Cardiac septum (tissue), 1 donor: ENCODE data around the gene DPP3. TPM values are rescaled to one million over a fixed set of nuclear protein-coding genes. Genes with fewer than 3 reads are reported as not detected.
A peak's percentile ranks its signal among the peaks of the same experiment; 100 is the strongest.
"Not testable (repeated sequence)": the region's sequence is repeated elsewhere in the genome, so short reads cannot be mapped to it uniquely, and the experiment has no call there.

Experiments used
- DNase-seq: peaks from one replicate; pipeline ENCODE4 v3.0.0-alpha.2; 2020; ENCODE audit warnings: low spot score
- intact Hi-C: fragments of 100-400 bp; cut with DNase I; formaldehyde crosslinking; loops from one replicate; pipeline ENCODE4 v1.14.0; 2022
- long read RNA-seq: library from polyadenylated mRNA; unstranded; transcript quantifications from one replicate; pipeline ENCODE4 v2.0.0, GENCODE V29; 2021
- total RNA-seq: library from RNA; stranded (reverse); fragmentation: NEBNext Ultra II Directional; extraction: Animal tissue kit (Norgen Biotek cat#: 25700); gene quantifications from one replicate; pipeline ENCODE4 v1.2.1, GENCODE V29; 2021
- donor health status: DM: no; HTN: no; CAD: no.

The DPP3 gene, protein sequence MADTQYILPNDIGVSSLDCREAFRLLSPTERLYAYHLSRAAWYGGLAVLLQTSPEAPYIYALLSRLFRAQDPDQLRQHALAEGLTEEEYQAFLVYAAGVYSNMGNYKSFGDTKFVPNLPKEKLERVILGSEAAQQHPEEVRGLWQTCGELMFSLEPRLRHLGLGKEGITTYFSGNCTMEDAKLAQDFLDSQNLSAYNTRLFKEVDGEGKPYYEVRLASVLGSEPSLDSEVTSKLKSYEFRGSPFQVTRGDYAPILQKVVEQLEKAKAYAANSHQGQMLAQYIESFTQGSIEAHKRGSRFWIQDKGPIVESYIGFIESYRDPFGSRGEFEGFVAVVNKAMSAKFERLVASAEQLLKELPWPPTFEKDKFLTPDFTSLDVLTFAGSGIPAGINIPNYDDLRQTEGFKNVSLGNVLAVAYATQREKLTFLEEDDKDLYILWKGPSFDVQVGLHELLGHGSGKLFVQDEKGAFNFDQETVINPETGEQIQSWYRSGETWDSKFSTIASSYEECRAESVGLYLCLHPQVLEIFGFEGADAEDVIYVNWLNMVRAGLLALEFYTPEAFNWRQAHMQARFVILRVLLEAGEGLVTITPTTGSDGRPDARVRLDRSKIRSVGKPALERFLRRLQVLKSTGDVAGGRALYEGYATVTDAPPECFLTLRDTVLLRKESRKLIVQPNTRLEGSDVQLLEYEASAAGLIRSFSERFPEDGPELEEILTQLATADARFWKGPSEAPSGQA
- 13.2 TPM for total RNA-seq
- long read RNA-seq, transcript DPP3-209 (18 exons, 2,974 nt) = major isoform, 5 of 19 reads
- long read RNA-seq, partial matches to known transcripts = 10 of 19 reads
- long read RNA-seq, other reads (novel, unspliced or antisense) = 1 of 19 reads

DNA sequence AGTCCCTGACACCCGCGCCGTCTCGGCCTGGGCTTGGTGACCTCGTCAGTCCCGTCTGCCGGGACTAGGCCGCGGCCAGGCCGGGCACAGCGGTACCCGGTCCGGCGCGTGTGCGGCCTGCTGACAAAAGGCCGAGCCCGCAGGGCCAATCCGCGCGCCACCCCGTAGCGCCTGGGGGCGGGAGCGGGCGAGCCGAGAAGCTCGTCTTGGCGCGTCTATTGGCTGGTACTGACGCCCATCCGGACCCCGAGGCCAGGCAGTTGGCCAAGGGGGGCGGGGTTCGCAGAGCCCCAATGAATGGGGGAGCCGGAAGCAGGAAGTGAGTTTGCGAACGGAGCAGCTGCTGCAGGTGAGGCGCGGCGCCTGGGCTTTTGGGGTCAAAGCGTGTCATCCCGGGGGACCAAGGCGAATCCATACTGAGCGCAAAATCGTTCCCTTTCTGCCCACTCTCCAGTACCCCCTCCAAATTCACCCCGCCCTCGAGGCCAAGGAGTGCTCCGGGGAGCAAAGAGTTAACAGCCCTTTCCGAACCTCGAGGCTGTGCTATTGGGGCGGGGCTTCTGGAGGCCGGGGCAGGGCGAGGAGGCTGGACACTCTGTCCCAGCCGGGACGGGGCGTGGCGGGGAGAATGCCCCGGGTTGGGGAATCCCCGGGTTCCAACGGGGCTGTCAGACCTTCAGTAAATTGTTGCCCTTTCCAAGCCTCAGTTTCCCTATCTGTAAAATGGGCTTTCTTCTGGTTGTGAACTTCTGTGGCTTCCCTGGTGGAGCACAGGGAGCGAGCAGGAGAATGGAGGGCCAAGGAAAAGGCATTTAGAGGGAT is at the start of gene DPP3:
Gene DPP3, plus strand, starts transcription at position 318 of the 822 bp plus-strand sequence. CDS start 1,767 bp downstream, outside the sequence.
- peak; percentile 98 for DNase-seq
- intact Hi-C loops = loop anchor here (2.0 kb wide), 1 partner anchor 30 kb away; the partner anchor contains the start of gene BBS1

DNA sequence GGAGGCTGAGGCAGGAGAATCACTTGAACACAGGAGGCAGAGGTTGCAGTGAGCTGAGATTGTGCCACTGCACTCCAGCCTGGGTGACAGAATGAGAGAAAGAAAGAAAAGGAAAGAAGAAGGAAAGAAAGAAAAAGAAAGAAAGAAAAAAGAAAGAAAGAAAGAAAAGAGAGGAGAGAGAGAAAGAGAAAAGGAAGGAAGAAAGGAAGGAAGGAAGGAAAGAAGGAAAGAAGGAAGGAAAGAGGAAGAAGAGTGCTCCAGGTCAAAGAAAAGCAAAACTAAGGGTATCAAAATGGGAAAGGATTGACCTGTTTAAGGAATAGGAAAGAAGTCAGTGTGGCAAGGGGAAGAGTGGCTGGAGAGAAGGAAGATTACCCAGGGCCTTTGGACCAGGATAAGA is 48.9 kb upstream of the DPP3 start:
- DNase-seq, intact Hi-C loops: not testable (repeated sequence)

DNA sequence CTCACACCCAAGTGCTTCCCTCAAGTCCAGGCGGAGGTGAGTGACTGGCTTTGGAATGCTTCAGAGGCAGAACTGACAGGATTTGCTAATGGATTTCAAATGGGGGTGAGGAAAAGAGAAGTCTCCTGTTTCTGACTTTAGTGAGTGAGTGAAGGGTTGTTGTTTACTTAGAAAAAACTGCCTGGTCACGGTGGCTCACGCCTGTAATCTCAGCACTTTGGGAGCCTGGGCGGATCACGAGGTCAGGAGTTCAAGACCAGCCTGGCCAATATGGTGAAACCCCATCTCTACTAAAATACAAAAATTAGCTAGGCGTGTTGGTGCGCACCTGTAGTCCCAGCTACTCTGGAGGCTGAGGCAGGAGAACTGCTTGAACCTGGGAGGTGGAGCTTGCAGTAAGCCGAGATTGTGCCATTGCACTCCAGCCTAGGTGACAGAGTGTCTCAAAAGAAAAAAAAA is 48.3 kb upstream of the DPP3 start:
- intact Hi-C loops = not testable (repeated sequence)

DNA sequence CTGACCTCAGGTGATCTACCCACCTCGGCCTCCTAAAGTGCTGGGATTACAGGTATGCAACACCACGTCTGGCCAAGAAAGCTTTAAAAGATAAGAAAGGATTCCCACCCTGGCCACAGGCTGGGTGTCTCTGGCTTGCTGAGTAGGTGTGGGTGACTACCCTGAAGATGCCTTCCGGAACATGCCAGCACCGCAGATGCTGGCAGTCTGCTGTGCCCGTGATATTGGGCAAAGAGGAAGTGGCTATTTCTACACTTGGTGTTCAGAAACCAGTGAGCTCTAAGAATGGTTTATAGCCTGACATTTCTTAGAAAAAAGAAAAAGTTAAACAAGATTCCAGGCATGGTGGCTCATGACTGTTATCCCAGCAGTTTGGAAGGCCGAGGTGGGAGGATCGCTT is 47.6 kb upstream of the DPP3 start:
- intact Hi-C loops = no loop called here
- DNase-seq = no peak

More for the DNA sequence above, 48.3 kb upstream of the DPP3 start:
- DNase-seq = not testable (repeated sequence)

DNA sequence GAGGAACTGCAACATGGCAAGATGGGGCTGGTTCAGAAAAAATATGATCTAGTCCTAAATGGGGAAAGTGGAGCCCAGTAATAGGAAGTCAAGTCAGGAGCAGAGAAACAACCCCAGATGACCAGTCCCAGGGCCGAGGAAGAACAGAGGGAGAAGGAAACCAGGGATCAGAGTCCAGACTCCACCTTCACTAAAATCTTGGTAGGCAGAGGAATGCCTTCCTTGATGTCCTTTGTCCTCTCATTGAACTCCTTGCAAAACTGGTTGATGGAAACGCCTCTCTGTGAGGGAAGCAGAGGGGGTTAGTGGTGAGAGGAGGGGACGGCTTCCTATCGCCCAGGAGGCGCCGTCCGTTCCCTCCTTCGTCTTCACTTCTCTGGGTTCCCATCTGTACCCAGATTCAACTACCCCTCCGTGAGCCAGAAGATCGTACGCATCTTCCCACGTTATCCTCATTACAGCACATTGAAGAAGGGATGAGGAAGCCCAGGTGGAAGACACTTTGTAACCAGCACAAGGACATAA is 42.2 kb upstream of the DPP3 start:
- no peak for DNase-seq
- intact Hi-C loops = loop anchor here (2.0 to 5.0 kb wide), 2 partner anchors 29 to 239 kb away; partner anchors contain the start of gene RBM4B

DNA sequence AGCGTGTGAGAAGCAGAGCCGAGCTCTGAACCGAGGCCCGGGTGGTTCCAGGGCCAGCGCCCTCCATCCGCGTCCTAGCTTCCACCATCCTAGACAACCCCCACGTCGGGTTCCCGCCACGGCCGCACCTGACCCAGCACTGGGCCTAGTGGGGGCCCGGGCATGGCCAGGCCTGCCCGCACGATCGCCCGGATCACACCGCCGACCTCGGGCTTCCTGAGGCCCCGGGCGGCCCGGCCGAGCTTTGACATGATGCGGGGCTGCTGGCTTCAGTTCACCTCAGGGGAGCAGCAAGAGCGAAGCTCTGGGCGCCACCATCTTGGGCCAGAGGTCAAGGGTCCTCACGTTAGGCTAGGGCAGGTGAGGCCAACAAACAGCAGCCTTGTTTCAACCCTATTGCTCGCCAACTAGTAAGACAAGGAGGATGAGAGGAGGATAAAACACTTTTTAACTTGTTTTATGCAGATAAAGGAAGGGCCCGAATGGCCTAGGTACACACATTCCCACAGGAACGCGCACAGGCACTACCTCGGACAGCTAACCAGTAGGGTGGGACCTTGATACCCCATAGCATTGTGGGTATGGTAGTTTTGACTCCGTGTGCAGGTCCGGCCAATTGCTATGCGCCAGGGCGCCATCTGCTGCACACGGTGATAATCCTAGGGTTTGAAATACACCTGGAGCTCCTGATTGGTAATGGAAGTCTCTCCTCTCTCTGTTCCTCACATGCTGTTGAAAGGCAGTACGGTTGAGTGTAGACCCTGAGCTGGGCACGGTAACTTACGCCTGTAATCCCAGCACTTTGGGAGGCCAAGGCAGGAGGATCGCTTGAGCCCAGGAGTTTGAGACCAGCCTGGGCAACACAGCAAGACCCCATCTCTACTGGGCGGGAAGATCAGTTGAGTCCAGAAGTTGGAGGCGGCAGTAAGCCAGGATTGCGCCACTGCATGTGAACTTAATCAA is 41.4 kb upstream of the DPP3 start, which contains the start of gene MRPL11:
Gene MRPL11, minus strand, starts transcription at position 345 of the 963 bp plus-strand sequence. Its CDS starts 94 bp downstream, at position 251.
- DNase-seq = peak; percentile 92
- intact Hi-C loops = loop anchor here (2.0 to 5.0 kb wide), 2 partner anchors 30 to 239 kb away; partner anchors contain the start of gene RBM4B

DNA sequence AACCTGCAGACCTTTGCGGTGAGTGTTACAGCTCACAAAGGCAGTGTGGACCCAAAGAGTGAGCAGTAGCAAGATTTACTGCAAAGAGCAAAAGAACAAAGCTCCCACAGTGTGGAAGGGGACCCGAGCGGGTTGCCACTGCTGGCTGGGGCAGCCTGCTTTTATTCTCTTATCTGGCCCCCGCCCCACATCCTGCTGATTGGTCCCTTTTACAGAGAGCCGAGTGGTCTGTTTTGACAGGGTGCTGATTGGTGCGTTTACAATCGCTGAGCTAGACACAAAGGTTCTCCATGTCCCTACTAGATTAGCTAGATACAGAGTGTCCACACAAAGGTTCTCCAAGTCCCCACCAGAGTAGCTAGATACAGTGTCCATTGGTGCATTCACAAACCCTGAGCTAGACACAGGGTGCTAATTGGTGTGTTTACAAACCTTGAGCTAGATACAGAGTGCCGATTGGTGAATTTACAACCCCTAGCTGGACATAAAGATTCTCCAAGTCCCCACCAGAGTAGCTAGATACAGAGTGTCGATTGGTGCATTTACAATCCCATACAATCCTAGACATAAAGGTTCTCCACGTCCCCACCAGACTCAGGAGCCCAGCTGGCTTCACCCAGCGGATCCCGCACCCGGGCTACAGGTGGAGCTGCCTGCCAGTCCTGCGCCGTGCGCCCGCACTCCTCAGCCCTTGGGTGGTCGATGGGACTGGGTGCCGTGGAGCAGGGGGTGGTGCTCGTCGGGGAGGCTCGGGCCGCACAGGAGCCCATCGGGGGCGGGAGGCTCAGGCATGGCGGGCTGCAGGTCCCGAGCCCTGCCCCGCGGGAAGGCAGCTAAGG is 39.9 kb upstream of the DPP3 start:
- intact Hi-C loops, DNase-seq: not testable (repeated sequence)

DNA sequence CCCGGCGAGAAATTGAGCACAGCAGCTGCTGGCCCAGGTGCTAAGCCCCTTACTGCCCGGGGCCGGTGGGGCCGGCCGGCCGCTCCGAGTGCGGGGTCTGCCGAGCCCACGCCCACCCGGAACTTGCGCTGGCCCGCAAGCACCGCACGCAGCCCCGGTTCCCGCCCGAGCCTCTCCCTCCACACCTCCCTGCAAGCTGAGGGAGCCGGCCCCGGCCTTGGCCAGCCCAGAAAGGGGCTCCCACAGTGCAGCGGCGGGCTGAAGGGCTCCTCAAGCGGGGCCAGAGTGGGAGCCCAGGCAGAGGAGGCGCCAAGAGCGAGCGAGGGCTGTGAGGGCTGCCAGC is 39.3 kb upstream of the DPP3 start:
- DNase-seq, intact Hi-C loops: not testable (repeated sequence)

DNA sequence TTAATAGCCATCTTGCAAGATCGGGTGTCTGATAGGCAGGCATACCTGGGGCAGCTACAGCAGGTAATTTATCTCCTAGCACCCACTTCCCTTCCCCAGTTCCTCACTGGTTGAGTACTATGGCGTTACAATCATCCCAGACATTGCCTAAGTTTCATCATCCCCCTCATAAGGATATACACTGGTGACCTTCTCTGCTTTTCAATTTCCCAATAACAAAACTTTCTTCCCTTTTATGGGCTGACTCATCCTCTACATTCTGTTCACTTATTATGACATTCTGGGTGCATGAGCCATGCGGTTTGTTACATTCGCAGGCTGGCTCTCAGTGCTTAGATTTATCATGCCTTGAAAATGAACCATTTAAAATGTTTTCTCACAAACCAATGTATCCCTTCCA is 36.6 kb upstream of the DPP3 start:
- intact Hi-C loops = no loop called here

DNA sequence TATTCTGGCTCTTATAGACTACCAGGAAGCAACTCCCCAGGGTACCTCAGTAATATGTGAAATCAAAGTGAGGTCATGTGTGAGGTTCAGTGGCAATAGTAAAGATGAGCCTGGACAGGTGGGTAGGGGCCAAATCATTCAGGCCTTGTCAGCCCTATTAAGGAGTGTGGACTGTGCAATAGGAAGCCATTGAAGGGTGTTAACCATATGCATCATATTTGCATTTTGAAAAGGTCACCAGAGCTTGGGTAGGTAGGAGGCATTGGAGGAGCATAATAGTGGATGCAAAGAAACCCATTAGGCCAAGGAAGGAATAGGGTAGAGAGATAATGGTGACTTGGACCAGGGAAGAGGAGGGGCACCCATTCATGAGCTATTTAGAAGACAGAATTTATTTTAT is 33.2 kb upstream of the DPP3 start:
- intact Hi-C loops = no loop called here
- DNase-seq = no peak

More for the DNA sequence above, 36.6 kb upstream of the DPP3 start:
- DNase-seq = no peak

DNA sequence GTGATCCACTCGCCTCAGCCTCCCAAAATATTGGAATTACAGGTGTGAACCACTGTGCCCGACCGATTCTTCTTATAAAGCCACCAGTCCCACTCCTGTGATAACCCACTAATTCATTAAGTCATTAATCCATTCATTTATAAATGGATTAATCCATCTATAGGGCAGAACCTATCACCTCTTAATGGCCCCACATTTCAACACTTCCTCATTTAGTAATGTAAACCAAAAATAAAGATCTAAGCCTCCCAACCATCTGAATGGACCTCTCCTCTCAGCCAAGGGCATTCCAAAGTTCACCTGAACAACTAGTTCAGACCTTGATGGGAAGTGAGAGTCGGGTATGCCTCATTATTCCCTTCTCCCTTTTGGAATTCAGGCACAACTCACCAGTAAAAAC is 31.7 kb upstream of the DPP3 start:
- DNase-seq = no peak
- intact Hi-C loops = no loop called here

DNA sequence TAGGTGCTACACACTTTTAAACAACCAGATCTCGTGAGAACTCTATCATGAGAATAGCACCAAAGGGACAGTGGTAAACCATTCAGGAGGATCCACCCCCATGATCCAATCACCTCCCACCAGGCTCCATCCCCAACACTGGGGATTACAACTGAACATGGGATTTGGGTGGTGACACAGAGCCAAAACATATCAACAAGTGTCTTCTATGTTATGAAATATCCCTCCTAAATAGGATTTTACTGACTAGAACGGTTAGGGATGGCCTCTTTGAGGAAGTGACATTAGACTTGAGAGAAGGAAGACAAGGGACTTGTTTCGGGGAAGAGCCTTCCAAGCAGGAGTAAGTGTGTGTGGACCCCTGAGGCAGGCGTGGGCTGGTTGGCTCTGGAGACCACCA is 29.7 kb upstream of the DPP3 start:
- intact Hi-C loops = no loop called here
- DNase-seq = no peak

DNA sequence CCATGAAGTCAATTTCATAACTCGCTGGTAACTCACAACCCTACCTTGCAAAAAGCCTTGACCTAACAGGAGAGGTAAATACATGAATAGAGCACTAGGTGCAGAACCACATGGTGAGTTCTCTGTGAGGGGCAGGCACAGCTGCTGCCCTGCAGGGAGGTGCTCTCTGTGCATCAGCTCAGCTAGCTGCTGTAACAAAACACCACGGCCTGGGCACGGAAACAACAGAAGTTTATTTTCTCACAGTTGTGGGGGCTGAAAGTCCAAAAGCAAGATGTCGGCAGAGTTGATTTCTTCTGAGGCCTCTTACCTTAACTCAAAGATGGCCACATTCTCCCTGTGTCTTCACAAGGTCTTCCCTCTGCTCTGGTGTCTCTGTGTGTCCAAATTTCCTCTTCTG is 28.6 kb upstream of the DPP3 start:
- intact Hi-C loops = no loop called here
- no peak for DNase-seq

DNA sequence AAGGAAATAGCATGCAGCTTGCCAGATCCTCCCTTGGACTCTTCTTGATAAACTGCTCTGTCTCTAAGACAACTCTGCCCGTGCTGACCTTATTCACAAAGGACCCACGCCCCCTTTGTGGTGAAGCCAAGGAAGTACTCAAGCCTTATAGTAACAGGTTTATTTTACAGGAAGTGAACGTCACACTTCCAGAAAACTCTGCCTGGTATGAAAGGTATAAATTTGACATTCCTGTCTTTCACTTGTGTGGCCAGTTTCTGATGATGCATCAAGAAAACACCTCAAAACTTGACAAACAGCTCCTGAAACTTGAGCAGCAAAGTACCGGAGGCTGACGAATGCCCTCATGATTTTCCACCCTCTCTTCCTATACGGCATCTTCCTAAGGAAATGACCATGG is 26.0 kb upstream of the DPP3 start:
- no peak for DNase-seq
- intact Hi-C loops = no loop called here

DNA sequence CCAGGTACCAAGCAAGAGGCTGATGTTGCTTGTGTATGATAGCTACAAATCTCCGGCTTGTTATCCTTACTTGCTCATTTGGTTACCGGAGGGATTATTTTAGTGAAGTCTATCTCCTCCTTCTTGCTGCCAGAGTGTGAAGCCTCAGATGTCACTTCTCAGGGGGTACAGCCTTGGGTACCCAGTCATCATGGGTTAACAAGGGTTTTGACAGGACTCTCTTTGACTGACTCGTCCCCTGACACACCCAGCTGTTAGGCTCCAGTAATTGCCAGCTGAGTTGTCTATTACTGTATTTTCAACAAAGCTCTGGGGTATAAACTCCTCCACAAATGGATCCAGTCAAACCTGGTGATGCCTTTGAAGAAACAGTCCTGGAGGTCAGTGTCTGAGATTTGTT is 25.4 kb upstream of the DPP3 start:
- DNase-seq = no peak
- intact Hi-C loops = no loop called here

DNA sequence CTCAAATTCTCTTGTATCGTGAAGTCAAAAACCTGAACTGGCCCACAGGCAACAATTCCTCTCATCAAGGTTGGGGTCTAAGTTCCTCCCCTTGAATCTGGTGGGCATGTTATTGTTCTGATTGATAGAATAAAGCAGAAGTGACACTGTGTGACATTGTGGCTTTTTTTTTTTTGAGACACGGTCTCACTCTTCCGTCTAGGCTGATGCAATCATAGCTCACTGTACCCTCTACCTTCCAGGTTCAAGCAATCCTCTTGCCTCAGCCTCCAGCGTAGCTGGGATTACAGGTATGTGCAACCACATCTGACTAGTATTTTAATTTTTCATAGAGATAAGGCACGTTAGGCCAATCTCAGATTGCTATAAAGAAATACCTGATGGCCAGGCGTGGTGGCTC is 22.4 kb upstream of the DPP3 start:
- no peak for DNase-seq
- intact Hi-C loops = no loop called here

DNA sequence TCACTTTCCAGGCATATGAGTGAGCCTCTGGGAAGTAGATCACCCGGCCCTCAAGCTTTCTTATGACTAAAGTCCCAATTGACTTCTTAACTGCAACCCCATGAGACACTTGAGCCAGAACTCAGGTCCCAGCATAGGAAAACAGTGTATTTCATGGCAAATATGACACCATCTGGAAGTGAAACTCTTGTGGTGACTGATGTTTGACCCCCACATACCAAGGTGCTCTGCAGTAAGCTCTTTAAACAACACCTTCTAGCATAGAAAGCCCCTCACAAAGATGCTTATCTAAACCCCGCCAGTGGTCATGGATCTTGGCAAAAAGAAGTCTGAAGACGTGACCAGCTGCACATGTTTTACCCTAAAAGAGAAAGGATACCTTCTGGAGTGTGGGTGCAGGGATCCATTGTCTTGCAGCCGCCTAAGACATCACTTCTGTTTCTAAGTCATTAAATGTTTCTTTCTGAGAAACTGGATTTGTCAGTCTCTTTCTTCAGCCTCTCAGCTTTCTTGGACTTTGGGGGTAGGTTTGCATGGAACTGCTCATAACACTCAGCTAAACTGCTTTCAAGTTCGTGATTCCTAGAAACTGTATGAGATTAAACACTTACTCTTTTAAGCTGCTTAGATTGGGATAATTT is 21.0 kb upstream of the DPP3 start:
- no peak for DNase-seq
- intact Hi-C loops = no loop called here
